Astrocyte of the cerebellum (primary cell): ENCODE results near the gene PSPC1.

Source experiments
- DNase-seq: peaks from one replicate; pipeline ENCODE4 v3.0.0-alpha.2; 2011; ENCODE audit warnings: low read depth
- H3K4me3 ChIP-seq: 2 replicates; pipeline ENCODE4 v1.5.1; 2011; ENCODE audit warnings: mild to moderate bottlenecking, low read depth, low read length, moderate library complexity
- in situ Hi-C: cut with HindIII; loops from 2 replicates; pipeline ENCODE4 v1.10.0; 2017; ENCODE audit warnings: low sequenced_read_pairs
- TF ChIP-seq, protein P1 (sequence below): IDR thresholded peaks from 2 replicates; pipeline ENCODE4 v1.5.1; 2012; ENCODE audit warnings: low read length, low read depth, moderate library complexity, mild to moderate bottlenecking; ENCODE audit errors: missing control alignments

Gene PSPC1

DNA sequence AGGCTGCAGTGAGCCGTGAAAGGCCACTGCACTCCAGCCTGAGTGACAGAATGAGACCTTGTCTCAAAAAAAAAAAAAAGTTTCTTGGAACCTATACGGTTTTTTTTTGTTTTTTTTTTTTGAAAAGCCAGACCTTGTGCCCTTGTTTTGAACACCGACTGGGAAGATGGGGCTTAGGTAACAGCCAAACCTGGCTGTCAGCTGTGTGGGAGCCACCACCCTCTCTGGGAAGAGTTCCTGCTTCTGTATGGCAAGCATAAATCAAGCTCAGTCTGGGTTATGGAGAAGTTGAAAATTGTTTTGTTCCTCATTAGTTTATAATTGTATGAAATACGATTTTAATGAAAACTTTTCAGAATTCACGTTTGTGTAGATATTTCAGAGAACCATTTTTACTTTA is 109.8 kb downstream of the PSPC1 start:
- TF ChIP-seq, protein P1, sequence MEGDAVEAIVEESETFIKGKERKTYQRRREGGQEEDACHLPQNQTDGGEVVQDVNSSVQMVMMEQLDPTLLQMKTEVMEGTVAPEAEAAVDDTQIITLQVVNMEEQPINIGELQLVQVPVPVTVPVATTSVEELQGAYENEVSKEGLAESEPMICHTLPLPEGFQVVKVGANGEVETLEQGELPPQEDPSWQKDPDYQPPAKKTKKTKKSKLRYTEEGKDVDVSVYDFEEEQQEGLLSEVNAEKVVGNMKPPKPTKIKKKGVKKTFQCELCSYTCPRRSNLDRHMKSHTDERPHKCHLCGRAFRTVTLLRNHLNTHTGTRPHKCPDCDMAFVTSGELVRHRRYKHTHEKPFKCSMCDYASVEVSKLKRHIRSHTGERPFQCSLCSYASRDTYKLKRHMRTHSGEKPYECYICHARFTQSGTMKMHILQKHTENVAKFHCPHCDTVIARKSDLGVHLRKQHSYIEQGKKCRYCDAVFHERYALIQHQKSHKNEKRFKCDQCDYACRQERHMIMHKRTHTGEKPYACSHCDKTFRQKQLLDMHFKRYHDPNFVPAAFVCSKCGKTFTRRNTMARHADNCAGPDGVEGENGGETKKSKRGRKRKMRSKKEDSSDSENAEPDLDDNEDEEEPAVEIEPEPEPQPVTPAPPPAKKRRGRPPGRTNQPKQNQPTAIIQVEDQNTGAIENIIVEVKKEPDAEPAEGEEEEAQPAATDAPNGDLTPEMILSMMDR: no peak
- no peak overlapping the region for H3K4me3 ChIP-seq
- DNase-seq: no peak
- in situ Hi-C loops: no loop called here

DNA sequence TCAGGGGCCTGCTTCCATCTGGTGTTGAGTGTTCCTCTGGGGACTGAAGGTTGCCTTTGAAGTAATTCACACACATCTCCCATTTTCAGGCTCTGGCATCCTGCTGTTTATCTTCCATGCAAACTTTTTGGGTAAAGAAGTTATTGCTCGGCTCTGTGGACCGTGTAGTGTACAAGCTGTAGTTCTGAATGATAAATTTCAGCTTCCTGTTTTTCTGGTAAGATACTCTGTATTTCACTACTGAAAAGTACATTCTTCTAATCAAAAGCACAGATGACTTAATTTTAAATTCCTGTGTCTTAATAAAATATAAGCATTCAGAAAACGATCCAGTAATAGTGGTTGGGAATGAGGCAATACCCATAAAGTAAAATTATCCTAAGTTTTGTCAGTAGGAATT is 112.6 kb downstream of the PSPC1 start:
- in situ Hi-C loops: no loop called here
- H3K4me3 ChIP-seq: no peak overlapping the region
- TF ChIP-seq, protein P1: no peak
- no peak for DNase-seq

DNA sequence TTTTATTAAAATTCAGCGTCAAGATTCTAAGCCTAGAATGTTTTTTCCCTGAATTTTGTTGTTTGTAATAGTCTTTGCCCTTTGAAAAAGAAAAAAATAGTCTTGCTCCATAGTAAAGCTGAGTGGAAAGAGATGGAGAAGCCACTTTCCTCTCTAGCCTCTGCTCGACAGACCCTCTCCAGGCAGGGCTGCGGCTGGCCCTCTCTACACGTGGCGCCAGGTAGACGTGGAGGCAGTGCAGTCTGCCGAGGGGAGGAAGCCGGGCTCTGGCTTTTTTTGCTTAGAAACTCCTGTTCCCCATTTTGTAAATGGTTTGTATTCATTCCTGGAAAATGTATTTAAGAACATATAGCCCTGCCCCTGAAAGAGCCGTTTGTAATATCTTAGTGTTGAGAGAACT is 114.0 kb downstream of the PSPC1 start:
- no peak for DNase-seq
- TF ChIP-seq, protein P1: no peak
- in situ Hi-C loops: no loop called here
- no peak overlapping the region for H3K4me3 ChIP-seq

DNA sequence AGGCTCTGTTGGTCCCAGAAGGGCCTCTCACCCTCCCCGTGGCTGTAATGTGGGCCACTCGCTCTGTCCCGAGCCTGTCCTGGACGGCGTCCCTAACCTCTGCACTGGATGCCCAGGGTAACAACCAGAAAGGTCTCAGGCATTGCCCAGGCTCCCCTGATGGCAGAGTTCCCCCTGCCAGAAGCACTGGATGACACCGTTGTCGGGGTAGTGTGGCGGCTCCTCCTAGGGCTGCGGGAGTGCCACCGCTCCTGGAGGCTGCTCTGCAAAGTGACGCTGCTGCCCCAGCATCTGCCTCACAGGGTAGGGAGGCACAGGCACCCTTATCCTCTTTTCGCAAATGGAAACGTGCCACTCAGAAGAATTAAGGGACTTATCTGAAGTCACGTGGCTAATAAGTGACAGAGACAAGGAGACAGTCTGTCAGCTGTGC is 117.3 kb downstream of the PSPC1 start:
- H3K4me3 ChIP-seq: no peak overlapping the region
- DNase-seq: no peak
- TF ChIP-seq, protein P1: no peak
- in situ Hi-C loops: no loop called here

DNA sequence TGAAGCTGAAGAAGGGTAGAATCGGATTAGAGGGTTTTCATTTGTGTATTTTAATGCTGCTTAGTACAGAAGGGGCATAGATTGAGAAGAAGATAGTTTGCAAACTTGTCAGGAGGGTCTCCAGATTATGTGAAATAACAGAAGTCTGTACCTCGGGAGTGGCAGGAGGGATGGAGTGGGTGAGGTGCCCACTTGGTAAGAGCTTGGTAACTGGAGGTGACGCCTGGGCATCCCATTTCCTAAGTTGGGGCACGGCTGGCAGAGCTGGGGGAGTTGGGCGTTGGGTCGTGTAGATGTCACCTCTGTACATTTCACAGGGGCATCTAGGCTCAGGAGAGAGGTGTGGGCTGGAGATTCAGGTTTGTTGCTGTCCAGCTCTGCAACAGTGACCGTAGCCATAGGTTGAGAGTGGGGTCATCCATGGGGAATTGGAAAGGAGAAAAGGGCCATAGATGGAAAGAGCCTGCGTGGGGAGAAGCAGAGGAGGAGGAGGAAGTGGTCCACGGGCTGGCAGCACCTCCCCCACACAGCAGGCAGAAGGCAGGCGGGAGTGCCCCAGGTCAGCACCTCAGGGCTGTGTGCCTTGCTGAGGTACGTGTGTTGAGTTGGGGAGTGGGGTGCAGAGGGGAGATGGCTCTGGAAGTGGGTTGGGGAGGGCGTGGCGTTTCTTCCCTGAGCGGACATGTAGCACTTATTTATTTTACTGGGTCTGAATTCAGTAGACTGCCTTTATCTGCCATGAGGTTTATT is 118.1 kb downstream of the PSPC1 start:
- no peak overlapping the region for H3K4me3 ChIP-seq
- TF ChIP-seq, protein P1: no peak
- in situ Hi-C loops: no loop called here
- no peak for DNase-seq

DNA sequence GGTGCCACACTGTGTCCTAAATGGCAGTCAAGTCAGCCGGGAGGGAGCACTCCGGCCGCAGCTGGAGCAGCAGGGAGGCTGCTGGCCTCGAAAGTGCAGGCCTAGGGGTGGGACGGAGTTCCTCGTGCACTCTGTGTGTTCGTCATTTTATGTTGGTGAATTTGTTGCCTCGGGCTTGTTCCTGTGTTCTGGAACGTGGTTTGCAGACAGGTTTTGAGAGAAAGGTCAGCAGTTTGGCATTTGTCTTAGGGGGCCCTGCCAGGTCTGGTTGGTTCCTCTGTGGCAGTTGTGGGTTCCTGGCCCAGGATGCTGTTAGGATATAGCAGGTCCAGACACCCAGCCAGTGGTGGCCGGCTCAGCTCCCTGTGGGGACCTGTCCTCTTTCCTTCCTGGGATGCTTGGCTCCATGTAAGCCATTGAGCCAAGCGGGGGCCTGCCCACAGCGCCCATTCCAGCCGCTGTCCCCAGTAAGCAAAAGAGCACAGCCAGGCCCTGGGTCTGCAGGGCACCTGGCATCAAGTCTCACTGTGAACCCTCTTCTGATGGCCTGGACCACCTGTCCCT is 119.2 kb downstream of the PSPC1 start:
- TF ChIP-seq, protein P1: no peak
- in situ Hi-C loops: no loop called here
- H3K4me3 ChIP-seq: no peak overlapping the region
- no peak for DNase-seq
